Mammary epithelial cell (primary cell): ENCODE data around the gene MYO5A.

Source experiments
- EZH2 ChIP-seq: IDR thresholded peaks from 2 replicates; pipeline ENCODE4 v1.6.1; 2012; ENCODE audit warnings: low read length, inconsistent platforms, borderline replicate concordance
- TF ChIP-seq, protein P1 (sequence below), 2 donors: IDR thresholded peaks in 1 of 2; conservative IDR thresholded peaks in 1 of 2; 2 replicates each; pipeline ENCODE4 v1.5.1; 2011 to 2012; ENCODE audit warnings: inconsistent platforms in 2 of 2, low read length in 2 of 2, mild to moderate bottlenecking in 2 of 2, control low read depth in 1 of 2, low read depth in 1 of 2; ENCODE audit not compliant: insufficient read depth in 1 of 2; ENCODE audit errors: extremely low read depth in 1 of 2

DNA sequence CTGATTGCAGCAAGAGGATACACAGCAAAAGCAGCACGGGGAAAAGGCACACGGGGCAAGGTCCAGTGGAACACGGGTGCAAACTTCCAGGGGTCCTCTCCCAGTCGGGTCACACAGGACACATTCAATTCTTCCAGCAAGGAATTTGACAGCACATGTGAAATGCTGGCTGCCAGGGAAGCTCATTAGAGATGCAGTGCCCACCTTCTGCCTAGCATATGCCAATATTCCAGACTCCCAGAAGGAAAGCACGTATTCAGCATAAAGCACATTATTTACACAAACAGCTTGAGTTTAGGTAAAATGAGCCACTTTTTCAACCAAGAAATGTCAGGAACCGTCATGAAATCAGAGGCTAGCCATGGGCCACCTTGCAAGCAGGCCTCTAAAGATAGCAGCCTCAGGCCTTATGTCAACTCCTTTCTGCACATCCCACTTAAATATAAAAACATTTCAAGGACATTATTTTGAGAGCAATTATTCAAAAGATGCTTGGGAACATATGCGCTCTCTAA, 252.4 kb downstream of the MYO5A start:
- TF ChIP-seq, protein P1, sequence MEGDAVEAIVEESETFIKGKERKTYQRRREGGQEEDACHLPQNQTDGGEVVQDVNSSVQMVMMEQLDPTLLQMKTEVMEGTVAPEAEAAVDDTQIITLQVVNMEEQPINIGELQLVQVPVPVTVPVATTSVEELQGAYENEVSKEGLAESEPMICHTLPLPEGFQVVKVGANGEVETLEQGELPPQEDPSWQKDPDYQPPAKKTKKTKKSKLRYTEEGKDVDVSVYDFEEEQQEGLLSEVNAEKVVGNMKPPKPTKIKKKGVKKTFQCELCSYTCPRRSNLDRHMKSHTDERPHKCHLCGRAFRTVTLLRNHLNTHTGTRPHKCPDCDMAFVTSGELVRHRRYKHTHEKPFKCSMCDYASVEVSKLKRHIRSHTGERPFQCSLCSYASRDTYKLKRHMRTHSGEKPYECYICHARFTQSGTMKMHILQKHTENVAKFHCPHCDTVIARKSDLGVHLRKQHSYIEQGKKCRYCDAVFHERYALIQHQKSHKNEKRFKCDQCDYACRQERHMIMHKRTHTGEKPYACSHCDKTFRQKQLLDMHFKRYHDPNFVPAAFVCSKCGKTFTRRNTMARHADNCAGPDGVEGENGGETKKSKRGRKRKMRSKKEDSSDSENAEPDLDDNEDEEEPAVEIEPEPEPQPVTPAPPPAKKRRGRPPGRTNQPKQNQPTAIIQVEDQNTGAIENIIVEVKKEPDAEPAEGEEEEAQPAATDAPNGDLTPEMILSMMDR (conservative IDR thresholded peaks at IDR 0.05 in 1 of 2, IDR thresholded peaks at IDR 0.05 in 1 of 2; ENCODE audit: extremely low read depth in 1 of 2, insufficient read depth in 1 of 2, low read depth in 1 of 2, low read length in 2 of 2), result no peak
- TF ChIP-seq EZH2, result no peak
